HepG2 (cell line): ENCODE results near the gene LMOD3.

ENCODE experiments used
- GABPA ChIP-seq, 2 experiments: IDR thresholded peaks; 2 replicates each; pipeline ENCODE4 v1.6.1; 2011 to 2016; ENCODE audit warnings: low read depth in 2 of 2, low read length in 1 of 2, missing biosample characterization in 1 of 2, missing genetic modification characterization in 1 of 2
- IRF2 ChIP-seq: IDR thresholded peaks from 2 replicates; pipeline ENCODE4 v1.6.1; 2018; ENCODE audit warnings: missing genetic modification reagents, missing compliant biosample characterization
- KDM1A ChIP-seq: IDR thresholded peaks from 2 replicates; pipeline ENCODE4 v1.6.1; 2016; ENCODE audit warnings: missing compliant biosample characterization
- MAFK ChIP-seq, 2 experiments: IDR thresholded peaks in 1 of 2; conservative IDR thresholded peaks in 1 of 2; 2 replicates each; pipeline ENCODE4 v1.6.1; 2011; ENCODE audit warnings: improper control_type of control experiment in 2 of 2, low read length in 2 of 2
- POLR2A ChIP-seq, 2 experiments: IDR thresholded peaks; 2 replicates each; pipeline ENCODE4 v1.6.1; 2011; ENCODE audit warnings: low read depth in 2 of 2, low read length in 2 of 2, mild to moderate bottlenecking in 1 of 2, moderate library complexity in 1 of 2; ENCODE audit not compliant: insufficient read depth in 1 of 2
- SIN3A ChIP-seq: IDR thresholded peaks from 2 replicates; pipeline ENCODE4 v1.6.1; 2011; ENCODE audit warnings: low read depth, mild to moderate bottlenecking, control low read depth, low read length, borderline replicate concordance
- SUZ12 ChIP-seq: fragments of 150-350 bp; IDR thresholded peaks from 2 replicates; pipeline ENCODE4 v1.6.1; 2014; ENCODE audit warnings: low read depth, low read length
- USF2 ChIP-seq, 2 experiments: sonication (generic) in 1 of 2; formaldehyde crosslinking in 1 of 2; IDR thresholded peaks; 2 replicates each; pipeline versions ENCODE4 v1.5.1 to v1.6.1; 2011 to 2020; ENCODE audit warnings: borderline replicate concordance in 1 of 2, low read depth in 1 of 2, low read length in 1 of 2, mild to moderate bottlenecking in 1 of 2, missing genetic modification reagents in 1 of 2, moderate library complexity in 1 of 2
- ZNF124 ChIP-seq: sonication (generic); formaldehyde crosslinking; IDR thresholded peaks from 2 replicates; pipeline ENCODE4 v1.4.0; 2020; ENCODE audit warnings: missing genetic modification reagents
- ZNF879 ChIP-seq: sonication (generic); formaldehyde crosslinking; IDR thresholded peaks from 2 replicates; pipeline ENCODE4 v1.8.1; 2023; ENCODE audit warnings: missing genetic modification reagents
- TF ChIP-seq, protein P1 (sequence below): sonication (generic); formaldehyde crosslinking; IDR thresholded peaks from 2 replicates; pipeline ENCODE4 v1.5.0; 2020; ENCODE audit warnings: mild to moderate bottlenecking, missing genetic modification reagents, moderate library complexity
- TF ChIP-seq, protein P2 (sequence below), 2 experiments: IDR thresholded peaks; 2 replicates each; pipeline ENCODE4 v1.6.1; 2011 to 2012; ENCODE audit warnings: low read length in 2 of 2, borderline replicate concordance in 1 of 2, low read depth in 1 of 2, mild to moderate bottlenecking in 1 of 2, moderate library complexity in 1 of 2

DNA sequence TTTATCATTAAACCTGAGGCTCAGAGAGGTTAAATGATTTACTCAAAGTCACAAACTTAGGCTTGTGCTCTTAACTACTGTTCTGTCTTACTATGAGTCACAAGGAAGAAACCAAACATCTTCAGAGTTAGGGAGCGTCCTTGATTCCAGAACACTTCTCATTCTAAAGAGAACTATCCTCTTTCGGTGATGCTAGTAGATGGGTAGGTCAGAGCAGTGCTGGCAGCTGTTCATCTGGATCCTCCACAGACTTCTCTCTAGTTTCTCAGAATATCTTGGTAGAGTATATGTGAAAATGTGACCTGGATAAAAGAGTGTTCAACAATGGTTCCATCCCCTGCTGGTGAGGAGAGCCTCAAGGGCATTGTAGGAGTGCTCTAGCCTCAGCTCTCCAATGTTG, 34.3 kb downstream of the LMOD3 start:
- TF ChIP-seq ZNF124 (CRISPR knock-in tag), result no peak
- TF ChIP-seq, protein P1, sequence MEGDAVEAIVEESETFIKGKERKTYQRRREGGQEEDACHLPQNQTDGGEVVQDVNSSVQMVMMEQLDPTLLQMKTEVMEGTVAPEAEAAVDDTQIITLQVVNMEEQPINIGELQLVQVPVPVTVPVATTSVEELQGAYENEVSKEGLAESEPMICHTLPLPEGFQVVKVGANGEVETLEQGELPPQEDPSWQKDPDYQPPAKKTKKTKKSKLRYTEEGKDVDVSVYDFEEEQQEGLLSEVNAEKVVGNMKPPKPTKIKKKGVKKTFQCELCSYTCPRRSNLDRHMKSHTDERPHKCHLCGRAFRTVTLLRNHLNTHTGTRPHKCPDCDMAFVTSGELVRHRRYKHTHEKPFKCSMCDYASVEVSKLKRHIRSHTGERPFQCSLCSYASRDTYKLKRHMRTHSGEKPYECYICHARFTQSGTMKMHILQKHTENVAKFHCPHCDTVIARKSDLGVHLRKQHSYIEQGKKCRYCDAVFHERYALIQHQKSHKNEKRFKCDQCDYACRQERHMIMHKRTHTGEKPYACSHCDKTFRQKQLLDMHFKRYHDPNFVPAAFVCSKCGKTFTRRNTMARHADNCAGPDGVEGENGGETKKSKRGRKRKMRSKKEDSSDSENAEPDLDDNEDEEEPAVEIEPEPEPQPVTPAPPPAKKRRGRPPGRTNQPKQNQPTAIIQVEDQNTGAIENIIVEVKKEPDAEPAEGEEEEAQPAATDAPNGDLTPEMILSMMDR (CRISPR knock-in tag), result no peak
- TF ChIP-seq POLR2A (IDR thresholded peaks at IDR 0.05; ENCODE audit: insufficient read depth in 1 of 2, low read depth in 2 of 2, low read length in 2 of 2), result no peak
- no peak for TF ChIP-seq IRF2 (CRISPR knock-in tag)
- TF ChIP-seq USF2 (IDR thresholded peaks at IDR 0.05; ENCODE audit: low read depth, low read length), result no peak
- TF ChIP-seq USF2 (CRISPR knock-in tag; IDR thresholded peaks at IDR 0.05; ENCODE audit: borderline replicate concordance), result no peak
- no peak for TF ChIP-seq KDM1A (CRISPR knock-in tag)
- TF ChIP-seq MAFK (conservative IDR thresholded peaks at IDR 0.05 in 1 of 2, IDR thresholded peaks at IDR 0.05 in 1 of 2; ENCODE audit: low read length in 2 of 2), result no peak
- no peak for TF ChIP-seq GABPA (IDR thresholded peaks at IDR 0.05; ENCODE audit: low read depth, low read length)
- TF ChIP-seq GABPA (CRISPR knock-in tag; IDR thresholded peaks at IDR 0.05; ENCODE audit: low read depth), result no peak
- TF ChIP-seq SIN3A, result no peak
- TF ChIP-seq, protein P2, sequence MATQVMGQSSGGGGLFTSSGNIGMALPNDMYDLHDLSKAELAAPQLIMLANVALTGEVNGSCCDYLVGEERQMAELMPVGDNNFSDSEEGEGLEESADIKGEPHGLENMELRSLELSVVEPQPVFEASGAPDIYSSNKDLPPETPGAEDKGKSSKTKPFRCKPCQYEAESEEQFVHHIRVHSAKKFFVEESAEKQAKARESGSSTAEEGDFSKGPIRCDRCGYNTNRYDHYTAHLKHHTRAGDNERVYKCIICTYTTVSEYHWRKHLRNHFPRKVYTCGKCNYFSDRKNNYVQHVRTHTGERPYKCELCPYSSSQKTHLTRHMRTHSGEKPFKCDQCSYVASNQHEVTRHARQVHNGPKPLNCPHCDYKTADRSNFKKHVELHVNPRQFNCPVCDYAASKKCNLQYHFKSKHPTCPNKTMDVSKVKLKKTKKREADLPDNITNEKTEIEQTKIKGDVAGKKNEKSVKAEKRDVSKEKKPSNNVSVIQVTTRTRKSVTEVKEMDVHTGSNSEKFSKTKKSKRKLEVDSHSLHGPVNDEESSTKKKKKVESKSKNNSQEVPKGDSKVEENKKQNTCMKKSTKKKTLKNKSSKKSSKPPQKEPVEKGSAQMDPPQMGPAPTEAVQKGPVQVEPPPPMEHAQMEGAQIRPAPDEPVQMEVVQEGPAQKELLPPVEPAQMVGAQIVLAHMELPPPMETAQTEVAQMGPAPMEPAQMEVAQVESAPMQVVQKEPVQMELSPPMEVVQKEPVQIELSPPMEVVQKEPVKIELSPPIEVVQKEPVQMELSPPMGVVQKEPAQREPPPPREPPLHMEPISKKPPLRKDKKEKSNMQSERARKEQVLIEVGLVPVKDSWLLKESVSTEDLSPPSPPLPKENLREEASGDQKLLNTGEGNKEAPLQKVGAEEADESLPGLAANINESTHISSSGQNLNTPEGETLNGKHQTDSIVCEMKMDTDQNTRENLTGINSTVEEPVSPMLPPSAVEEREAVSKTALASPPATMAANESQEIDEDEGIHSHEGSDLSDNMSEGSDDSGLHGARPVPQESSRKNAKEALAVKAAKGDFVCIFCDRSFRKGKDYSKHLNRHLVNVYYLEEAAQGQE (IDR thresholded peaks at IDR 0.05; ENCODE audit: borderline replicate concordance in 1 of 2, low read depth in 1 of 2, low read length in 2 of 2), result no peak
- no peak for TF ChIP-seq SUZ12
- no peak for TF ChIP-seq ZNF879 (CRISPR knock-in tag)
